Activated CD8-positive, alpha-beta memory T cell treated with anti-CD3 and anti-CD28 coated beads for 4 hours (primary cell): ENCODE data around the gene C10orf53.

Experiments used
- DNase-seq, 2 donors: peaks; one replicate each; pipeline ENCODE4 v3.0.0-alpha.2; 2020; ENCODE audit warnings: low read depth in 2 of 2

The C10orf53 gene

DNA sequence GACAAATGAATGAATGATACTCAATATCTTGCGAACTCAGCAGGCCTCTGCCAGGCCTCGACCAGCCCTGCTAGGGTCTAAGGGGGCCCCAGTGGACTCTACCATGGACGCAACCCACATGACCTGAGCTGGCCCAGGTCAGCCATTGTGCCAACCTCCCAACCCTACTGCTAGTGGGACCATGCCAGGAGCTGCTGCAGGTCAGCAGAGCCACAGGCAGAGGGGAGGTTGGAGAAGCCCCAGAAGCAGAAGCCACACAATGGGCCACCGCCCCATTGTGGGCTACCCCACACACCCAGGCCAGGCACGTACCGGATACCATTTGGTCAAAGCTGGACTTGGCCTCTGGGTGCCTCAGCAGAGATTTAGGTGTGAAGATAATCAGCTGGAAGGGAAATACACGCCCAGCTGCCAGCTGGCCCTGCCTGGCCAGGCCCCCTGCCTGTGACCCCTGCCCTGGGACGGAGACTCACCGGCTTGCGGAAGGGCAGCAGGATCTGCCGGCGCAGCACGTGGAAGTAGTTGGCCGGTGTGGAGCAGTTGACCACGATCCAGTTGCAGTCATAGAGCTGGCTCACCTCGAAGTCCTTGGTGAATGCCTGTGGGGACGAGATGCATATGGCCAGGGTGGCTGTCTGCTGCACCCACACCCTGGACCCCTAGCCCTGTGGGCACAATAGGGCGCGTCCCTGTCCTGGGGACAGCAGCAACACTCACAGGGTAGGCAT lies 58.2 kb downstream of the C10orf53 start:
- no peak for DNase-seq

DNA sequence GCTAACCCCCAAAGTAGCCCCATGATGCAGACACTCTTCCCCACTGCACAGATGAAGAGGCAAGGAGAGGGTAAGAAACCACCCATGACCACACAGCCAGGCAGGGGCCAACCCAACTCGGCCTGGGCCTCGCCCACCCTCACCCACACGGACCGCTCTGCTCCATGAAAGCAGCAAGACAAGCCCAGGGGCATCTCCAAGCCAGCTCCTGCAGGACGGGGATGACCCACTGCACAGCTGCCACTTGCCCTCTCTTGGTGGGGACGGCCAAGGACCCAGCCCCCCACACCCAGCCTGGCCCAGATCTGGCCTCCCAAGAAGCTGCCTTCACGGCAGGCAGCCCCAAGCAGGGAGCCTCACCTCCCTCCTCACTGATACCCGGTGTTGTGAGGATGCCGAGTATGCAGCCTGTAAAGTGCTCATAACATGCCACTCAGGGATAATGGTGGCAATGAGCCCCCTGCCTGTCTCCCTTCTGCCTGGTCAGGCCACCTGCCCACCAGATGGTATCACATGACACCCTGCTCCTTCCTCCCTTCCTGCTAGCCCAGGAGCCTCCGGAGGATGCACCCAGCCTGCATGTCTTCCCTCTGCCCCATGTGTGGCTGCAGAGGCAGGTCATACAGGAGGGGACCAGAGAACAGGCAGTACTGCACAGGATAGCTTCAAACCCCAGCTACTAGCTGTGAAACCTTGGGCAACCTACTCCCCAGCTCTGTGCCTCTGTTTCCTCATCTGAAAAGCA lies 59.3 kb downstream of the C10orf53 start:
- DNase-seq, result no peak

DNA sequence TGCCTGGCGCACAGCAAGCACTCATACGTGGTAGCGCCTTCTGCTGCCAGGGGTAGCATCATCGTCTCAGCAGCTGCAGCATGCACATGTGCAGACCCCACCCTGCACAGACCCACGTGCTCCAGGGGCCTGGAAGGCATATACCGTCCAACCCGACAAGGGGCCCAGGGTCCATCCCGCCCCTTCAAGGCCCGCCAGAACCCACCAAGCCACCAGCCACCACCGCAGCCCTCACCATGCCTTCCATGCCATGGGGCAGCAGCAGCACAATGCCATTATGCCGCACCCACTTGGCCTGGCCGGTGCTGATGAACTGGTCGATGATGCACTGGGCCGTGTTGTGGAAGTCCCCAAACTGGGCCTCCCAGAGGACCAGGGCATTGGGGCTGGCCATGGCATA lies 60.0 kb downstream of the C10orf53 start:
- no peak for DNase-seq

- no peak for DNase-seq
Observed at GRCh38 chr10:49740346-49741107, 61.1 kb downstream of the C10orf53 start.

GRCh38 chr10:49741108-49741995 lies 61.9 kb downstream of the C10orf53 start:
- no peak for DNase-seq

- no peak for DNase-seq
Observed at GRCh38 chr10:49742683-49743463, 63.4 kb downstream of the C10orf53 start.

DNA sequence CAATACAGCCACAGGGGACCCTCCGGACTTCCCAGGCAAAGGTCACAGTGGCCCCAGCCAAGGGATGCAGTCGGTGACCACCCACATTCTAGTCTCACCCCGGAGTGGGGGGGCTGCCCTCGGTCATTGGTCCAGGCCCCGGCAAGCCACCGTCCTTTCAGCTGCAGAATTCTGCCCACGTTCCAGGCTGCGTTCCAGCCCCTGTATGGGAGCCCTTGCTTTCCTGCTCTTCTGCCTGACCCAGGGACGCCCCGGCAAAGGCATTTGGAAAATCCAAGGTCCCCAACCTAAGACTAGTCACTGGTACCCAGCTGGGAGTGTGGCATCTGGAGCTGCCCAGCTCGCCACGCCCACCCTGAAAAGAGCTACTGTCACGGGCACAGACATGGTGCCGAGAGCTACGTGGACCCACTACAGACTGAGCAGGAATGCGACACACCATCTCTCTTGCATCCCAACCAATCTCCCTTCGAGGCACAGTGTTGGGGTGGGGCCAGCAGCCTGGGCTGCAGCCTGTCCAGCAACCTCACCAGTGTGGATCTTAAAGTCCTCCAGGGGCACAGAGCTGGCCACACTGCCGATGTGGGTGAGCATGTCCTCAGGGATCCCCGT lies 64.1 kb downstream of the C10orf53 start:
- no peak for DNase-seq

DNA sequence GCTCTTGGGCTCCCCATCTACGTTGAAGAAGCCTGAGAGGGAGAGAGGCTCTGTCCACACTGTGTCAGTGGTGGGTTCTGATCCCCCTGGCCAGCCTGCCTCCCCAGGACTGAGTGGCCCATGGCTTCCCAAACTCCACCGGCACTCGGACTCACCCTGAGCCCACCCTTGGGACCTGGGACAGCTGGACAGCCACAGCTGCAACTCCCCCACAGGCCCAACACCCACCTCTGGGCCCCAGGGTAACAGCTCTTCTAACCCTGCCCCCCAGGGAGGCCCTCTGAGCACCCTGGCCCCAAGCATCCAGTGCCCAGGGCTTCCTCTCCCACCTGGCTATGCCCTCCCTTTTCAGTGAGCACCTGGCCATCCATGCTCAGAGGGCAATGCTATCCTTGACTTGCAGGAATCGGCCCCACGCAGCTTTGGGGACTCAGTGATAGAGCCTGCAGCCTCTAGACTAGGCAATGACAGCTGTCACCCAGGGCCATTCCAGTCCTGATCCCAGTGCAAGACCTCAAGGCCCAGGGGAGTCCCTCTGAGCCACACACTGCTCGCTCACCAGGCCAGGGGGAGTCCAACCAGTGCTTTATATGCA lies 64.7 kb downstream of the C10orf53 start:
- DNase-seq, result no peak

DNA sequence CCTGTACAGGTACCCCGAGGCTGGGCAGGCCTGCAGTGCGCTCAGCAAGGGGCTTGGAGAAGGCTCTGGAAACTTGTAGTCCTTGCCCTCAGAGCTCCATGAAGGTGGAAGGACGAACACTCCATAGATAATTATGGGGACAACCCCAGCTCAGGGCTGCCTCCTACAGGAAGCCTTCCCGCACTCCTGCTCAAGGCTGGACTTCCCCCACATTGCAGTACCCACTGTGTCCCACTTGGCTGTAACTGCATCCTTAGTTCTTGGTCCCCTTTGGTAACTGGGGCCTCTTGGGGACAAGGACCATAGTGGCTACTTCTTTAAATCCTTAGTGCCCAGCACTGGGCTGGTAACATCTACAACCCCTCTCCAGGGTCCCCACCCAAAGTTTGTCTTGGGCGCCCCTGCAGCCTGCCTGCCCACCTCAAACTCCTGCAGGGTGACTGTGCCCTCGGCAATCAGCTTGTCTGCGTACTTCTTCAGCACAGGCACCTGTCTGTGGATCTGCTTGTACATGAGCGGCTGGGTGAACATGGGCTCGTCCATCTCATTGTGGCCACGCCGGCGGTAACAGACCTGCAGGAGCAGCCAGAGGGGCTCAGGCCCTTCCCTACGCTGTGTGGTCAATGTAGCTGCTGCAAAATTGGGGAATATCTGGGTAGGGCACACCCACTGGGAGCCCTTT lies 65.6 kb downstream of the C10orf53 start:
- no peak for DNase-seq

- DNase-seq, result no peak
Observed at GRCh38 chr10:49745756-49746155, 66.3 kb downstream of the C10orf53 start.

DNA sequence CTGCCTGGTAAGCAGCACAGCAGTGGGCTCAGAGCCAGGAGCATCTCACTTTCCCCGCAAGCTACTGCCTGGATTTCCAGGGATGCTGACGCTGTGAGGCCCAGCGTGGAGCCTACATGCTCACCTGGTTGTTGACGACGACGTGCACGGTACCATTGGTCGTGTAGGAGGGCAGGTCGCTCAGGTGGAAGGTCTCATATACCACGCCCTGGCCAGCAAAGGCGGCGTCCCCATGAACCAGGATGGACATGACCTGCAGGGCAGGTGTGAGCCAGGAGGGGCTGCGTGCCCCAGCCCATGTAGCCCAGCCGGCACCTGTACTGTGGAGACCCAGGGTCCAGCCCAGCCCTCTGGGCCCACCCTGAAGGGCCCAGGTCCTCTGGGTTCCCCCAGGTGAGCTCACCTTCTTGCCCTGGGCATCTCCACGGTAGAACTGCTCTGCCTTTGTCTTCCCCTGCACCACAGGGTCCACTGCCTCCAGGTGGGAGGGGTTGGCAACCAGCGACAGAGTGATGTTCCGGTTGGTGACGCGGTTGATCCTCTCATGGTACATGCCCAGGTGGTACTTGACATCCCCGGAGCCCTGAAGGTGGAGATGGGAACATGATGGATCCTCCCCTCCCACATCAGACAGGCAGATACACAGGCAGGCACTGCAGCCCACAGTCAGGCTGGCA lies 67.3 kb downstream of the C10orf53 start:
- DNase-seq, result no peak
